Measurements from ENCODE around the gene SAMD14.

DNA sequence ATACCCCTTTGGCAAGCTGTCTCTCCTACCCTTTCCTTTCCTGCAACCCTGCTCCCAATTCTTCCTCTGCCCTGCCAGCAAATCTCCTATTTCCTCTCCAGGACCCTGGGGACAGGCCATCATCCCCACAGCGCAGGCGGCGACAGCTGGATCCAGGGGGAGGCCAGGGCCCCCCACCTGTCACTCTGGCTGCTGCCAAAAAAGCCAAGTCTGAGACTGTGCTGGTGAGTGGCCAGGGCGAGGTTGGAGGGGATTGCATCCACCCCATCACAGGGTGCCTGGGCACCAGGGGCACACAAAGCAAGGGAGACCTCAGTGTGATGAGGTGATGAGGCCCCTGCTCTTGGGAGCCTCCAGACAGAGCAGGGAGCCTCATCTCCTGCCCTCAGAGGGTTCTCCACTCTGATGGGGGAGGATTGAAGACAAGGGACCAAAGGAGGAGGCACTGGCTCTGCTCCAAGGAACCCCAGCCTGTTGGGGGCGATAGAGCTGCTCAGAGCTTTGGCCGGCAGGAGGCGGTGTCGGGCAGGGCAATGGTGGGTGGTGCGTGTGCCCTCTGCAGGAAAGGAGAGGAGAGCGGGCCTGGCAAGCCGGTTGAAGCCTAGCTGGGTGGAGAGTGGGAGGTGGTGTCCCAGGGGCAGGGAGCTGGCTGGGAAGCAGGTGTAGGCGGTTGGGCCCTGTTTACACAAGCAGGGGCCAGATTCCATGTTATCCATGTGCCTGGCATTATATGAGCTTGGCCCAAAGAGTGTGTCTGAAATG lies 50.4 kb downstream of the SAMD14 start:
- TF ChIP-seq EZH2 (IDR thresholded peaks at IDR 0.05; ENCODE audit: borderline replicate concordance, low read depth, low read length, severe bottlenecking) = no peak
- TF ChIP-seq, protein P1, sequence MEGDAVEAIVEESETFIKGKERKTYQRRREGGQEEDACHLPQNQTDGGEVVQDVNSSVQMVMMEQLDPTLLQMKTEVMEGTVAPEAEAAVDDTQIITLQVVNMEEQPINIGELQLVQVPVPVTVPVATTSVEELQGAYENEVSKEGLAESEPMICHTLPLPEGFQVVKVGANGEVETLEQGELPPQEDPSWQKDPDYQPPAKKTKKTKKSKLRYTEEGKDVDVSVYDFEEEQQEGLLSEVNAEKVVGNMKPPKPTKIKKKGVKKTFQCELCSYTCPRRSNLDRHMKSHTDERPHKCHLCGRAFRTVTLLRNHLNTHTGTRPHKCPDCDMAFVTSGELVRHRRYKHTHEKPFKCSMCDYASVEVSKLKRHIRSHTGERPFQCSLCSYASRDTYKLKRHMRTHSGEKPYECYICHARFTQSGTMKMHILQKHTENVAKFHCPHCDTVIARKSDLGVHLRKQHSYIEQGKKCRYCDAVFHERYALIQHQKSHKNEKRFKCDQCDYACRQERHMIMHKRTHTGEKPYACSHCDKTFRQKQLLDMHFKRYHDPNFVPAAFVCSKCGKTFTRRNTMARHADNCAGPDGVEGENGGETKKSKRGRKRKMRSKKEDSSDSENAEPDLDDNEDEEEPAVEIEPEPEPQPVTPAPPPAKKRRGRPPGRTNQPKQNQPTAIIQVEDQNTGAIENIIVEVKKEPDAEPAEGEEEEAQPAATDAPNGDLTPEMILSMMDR (IDR thresholded peaks at IDR 0.05; ENCODE audit: borderline replicate concordance, extremely low read depth, low read length, poor library complexity, severe bottlenecking) = peak; percentile 43

Data from DND-41 (cell line).